GM23338 (cell line): ENCODE results near the gene CACTIN.

Source experiments
- CTCF ChIP-seq, 2 experiments: fragments of 200-600 bp in 1 of 2; sonication (generic) in 1 of 2; conservative IDR thresholded peaks; 2 replicates each; pipeline versions ENCODE4 v1.5.1 to v1.6.1; 2016 to 2017; ENCODE audit warnings: antibody characterized with exemption in 2 of 2, low read depth in 2 of 2, mild to moderate bottlenecking in 2 of 2, moderate library complexity in 1 of 2
- EZH2 ChIP-seq: fragments of 200-600 bp; sonication (generic); IDR thresholded peaks from one replicate; pipeline ENCODE4 v1.8.0; 2017; ENCODE audit warnings: antibody characterized with exemption, mild to moderate bottlenecking, low read depth; ENCODE audit not compliant: unreplicated experiment
- JUNB ChIP-seq: IDR thresholded peaks from one replicate; pipeline ENCODE4 v1.6.1; 2016; ENCODE audit warnings: antibody characterized with exemption; ENCODE audit not compliant: unreplicated experiment

DNA sequence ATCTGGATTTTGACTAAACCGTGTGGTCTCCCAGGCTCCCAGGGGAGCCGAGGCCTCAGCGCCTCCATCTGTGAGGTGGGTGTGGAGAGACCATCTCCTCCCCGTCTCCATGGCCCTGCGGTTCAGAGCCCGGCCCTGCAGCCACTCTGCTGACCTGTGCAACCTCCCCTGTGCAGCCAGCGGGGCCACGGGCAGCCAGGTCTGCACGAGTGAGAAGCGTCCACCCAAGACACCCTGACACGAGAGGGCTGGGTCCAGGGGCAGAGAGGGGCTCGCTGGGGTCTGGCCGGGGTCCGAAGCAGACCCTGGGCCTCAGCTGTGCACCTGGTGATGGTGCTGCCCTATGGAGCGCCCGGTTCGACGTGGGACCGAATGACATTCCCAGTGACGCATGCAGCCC, 10.4 kb upstream of the CACTIN start:
- TF ChIP-seq JUNB (no peak), EZH2 (no peak), CTCF (conservative IDR thresholded peaks at IDR 0.05; ENCODE audit: low read depth in 2 of 2) (no peak)
